ENCODE data around the gene PPP4C. TPM values are rescaled to one million over a fixed set of nuclear protein-coding genes. Genes with fewer than 3 reads are reported as not detected.
A peak's percentile ranks its signal among the peaks of the same experiment; 100 is the strongest.
"Not testable (repeated sequence)": the region's sequence is repeated elsewhere in the genome, so short reads cannot be mapped to it uniquely, and the experiment has no call there.

PPP4C gene
- total RNA-seq, 3 donors from 2014 or later: 47.7 to 55.1 (median 51.7) TPM

GRCh38 chr16:30033270-30033669 is 42.5 kb upstream of the PPP4C start:
- intact Hi-C loops (cut with DNase I; ENCODE audit: low total_unique reads): no loop called here
- Histone ChIP-seq H3K27me3 (peaks cover 14 to 49% of the 10 kb centered on the region in 2 donors), H3K27ac (no peak overlapping the region), H3K4me1 (no peaks in the 10 kb centered on the region), H3K9me3 (no peaks in the 10 kb centered on the region), H3K4me3 (no peak overlapping the region), H3K36me3 (no peaks in the 10 kb centered on the region)
- no peak for TF ChIP-seq POLR2AphosphoS5 (IDR thresholded peaks at IDR 0.05)
- no peak for TF ChIP-seq CTCF (IDR thresholded peaks at IDR 0.05)
- no peak for TF ChIP-seq POLR2A (IDR thresholded peaks at IDR 0.05)
- DNase-seq (ENCODE audit: low spot score in 2 of 2): no peak

DNA sequence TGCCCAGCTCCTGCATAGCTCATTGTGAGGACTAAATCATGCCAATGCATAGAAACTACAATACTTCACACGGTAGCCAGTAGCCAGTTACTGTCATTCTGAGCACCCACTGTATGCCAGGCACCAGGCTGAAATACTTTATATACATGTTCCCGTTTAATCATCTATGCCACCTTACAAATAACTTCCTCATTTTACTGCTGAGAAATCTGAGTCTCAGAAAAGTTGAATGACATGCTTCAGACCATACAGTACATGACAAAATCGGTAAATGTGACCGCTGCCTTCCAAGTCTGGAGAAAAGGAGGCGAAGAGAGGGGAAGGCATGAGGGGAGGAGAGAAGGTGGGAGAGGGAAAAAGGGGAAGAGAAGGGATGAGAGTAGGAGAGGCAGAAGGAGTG is 35.6 kb upstream of the PPP4C start:
- Histone ChIP-seq H3K9me3 (no peaks in the 10 kb centered on the region), H3K27ac (no peak overlapping the region), H3K36me3 (no peaks in the 10 kb centered on the region), H3K4me1 (no peaks in the 10 kb centered on the region), H3K27me3 (peaks cover 0 to 2% of the 10 kb centered on the region in 2 donors), H3K4me3 (no peak overlapping the region)
- DNase-seq (ENCODE audit: low spot score in 2 of 2): no peak
- intact Hi-C loops (cut with DNase I; ENCODE audit: low total_unique reads): no loop called here
- no peak for TF ChIP-seq POLR2AphosphoS5 (IDR thresholded peaks at IDR 0.05)
- TF ChIP-seq CTCF (IDR thresholded peaks at IDR 0.05): no peak
- TF ChIP-seq POLR2A (IDR thresholded peaks at IDR 0.05): no peak

DNA sequence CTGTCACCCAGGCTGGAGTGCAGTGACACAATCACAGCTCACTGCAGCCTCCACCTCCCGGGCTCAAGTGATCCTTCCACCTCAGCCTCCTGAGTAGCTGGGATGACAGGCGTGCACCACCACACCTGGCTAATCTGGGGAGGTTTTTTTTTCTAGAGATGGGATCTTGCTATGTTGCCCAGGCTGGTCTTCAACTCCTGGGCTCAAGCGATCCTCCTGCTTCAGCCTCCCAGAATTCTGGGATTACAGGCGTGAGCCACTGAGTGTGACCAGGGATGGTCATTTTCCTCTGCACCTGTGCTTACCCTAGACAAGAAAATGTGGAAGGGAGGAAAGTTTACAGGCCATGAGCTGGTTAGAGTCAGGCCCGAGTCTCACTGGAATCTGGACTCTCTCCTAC is 35.1 kb upstream of the PPP4C start:
- DNase-seq (ENCODE audit: low spot score in 2 of 2); H3K27ac ChIP-seq; H3K27me3 ChIP-seq; H3K4me1 ChIP-seq; intact Hi-C loops (cut with DNase I; ENCODE audit: low total_unique reads); H3K36me3 ChIP-seq; H3K4me3 ChIP-seq; H3K9me3 ChIP-seq: not testable (repeated sequence)

- peak in 2 of 3 donors; percentile 6 to 60 for TF ChIP-seq CTCF (IDR thresholded peaks at IDR 0.05)
- no peak for TF ChIP-seq POLR2AphosphoS5 (IDR thresholded peaks at IDR 0.05)
- Histone ChIP-seq H3K9me3 (no peaks in the 10 kb centered on the region), H3K36me3 (no peaks in the 10 kb centered on the region), H3K4me1 (no peaks in the 10 kb centered on the region), H3K27me3 (no peaks in the 10 kb centered on the region), H3K4me3 (no peak overlapping the region), H3K27ac (no peak overlapping the region)
- intact Hi-C loops (cut with DNase I; ENCODE audit: low total_unique reads): no loop called here
- DNase-seq (ENCODE audit: low spot score in 2 of 2): no peak
Measured at GRCh38 chr16:30041841-30042240, 34.0 kb upstream of the PPP4C start.

GRCh38 chr16:30046178-30046577 is 29.6 kb upstream of the PPP4C start:
- intact Hi-C loops (cut with DNase I; ENCODE audit: low total_unique reads): no loop called here

DNA sequence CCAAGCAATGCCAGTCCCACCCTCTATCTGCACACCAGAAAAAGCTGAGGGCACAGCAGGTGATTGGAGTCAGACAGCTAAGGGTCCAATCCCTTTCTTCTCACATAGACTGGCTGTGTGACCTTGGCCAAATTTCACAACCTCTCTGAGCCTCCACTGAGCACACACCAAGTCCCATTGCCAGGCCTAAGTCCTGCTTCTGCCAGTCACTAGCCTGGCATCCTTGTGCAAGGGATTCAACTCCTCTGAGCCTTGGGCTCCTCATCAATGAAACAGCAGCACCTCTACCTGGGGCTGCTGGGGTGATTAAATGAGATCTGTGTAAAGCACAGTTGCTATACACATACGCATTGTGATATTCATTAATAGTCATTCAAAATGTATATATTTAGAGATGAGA is 29.2 kb upstream of the PPP4C start:
- Histone ChIP-seq H3K27me3 (no peaks in the 10 kb centered on the region), H3K36me3 (no peaks in the 10 kb centered on the region), H3K4me1 (no peaks in the 10 kb centered on the region), H3K4me3 (no peak overlapping the region), H3K9me3 (no peaks in the 10 kb centered on the region), H3K27ac (no peak overlapping the region)
- DNase-seq (ENCODE audit: low spot score in 2 of 2): no peak
- TF ChIP-seq POLR2AphosphoS5 (IDR thresholded peaks at IDR 0.05) (no peak), CTCF (IDR thresholded peaks at IDR 0.05) (no peak), POLR2A (IDR thresholded peaks at IDR 0.05) (no peak)
- intact Hi-C loops (cut with DNase I; ENCODE audit: low total_unique reads): no loop called here

More at GRCh38 chr16:30046178-30046577, 29.6 kb upstream of the PPP4C start:
- TF ChIP-seq POLR2AphosphoS5 (IDR thresholded peaks at IDR 0.05): no peak
- no peak for DNase-seq (ENCODE audit: low spot score in 2 of 2)
- H3K9me3 ChIP-seq: no peaks in the 10 kb centered on the region
- H3K4me3 ChIP-seq: no peak overlapping the region
- no peaks in the 10 kb centered on the region for H3K27me3 ChIP-seq
- H3K27ac ChIP-seq: no peak overlapping the region
- no peaks in the 10 kb centered on the region for H3K36me3 ChIP-seq
- H3K4me1 ChIP-seq: no peaks in the 10 kb centered on the region
